ENCODE data around the gene COL19A1.

Gene COL19A1

GRCh38 chr6:69933239-69933638, 66.9 kb downstream of the COL19A1 start:
- no peak for TF ChIP-seq CTCF (IDR thresholded peaks at IDR 0.05)
- H3K27ac ChIP-seq, result no peak overlapping the region

GRCh38 chr6:69935079-69935478, 68.7 kb downstream of the COL19A1 start:
- H3K27ac ChIP-seq, result no peak overlapping the region
- no peak for TF ChIP-seq CTCF (IDR thresholded peaks at IDR 0.05)
- no peak for TF ChIP-seq ZFX (IDR thresholded peaks at IDR 0.05; ENCODE audit: borderline replicate concordance)

GRCh38 chr6:69936674-69937363, 70.5 kb downstream of the COL19A1 start:
- H3K27ac ChIP-seq, result 0 out of 2 replicates have a peak overlapping the region, but pooled peaks have one; percentile 3
- TF ChIP-seq ZFX (IDR thresholded peaks at IDR 0.05; ENCODE audit: borderline replicate concordance), result no peak
- no peak for TF ChIP-seq CTCF (IDR thresholded peaks at IDR 0.05)

GRCh38 chr6:69937402-69938136, 71.2 kb downstream of the COL19A1 start:
- TF ChIP-seq ZFX (IDR thresholded peaks at IDR 0.05; ENCODE audit: borderline replicate concordance) (no peak), CTCF (IDR thresholded peaks at IDR 0.05) (no peak)

GRCh38 chr6:69942485-69942884, 76.1 kb downstream of the COL19A1 start:
- H3K27ac ChIP-seq, result no peak overlapping the region
- TF ChIP-seq ZFX (IDR thresholded peaks at IDR 0.05; ENCODE audit: borderline replicate concordance) (no peak), CTCF (IDR thresholded peaks at IDR 0.05) (no peak)

More at GRCh38 chr6:69937402-69938136, 71.2 kb downstream of the COL19A1 start:
- H3K27ac ChIP-seq, result no peak overlapping the region

- TF ChIP-seq ZFX (IDR thresholded peaks at IDR 0.05; ENCODE audit: borderline replicate concordance), result no peak
- TF ChIP-seq CTCF (IDR thresholded peaks at IDR 0.05), result no peak
- H3K27ac ChIP-seq, result no peak overlapping the region
Observed at GRCh38 chr6:69945192-69945591, 78.8 kb downstream of the COL19A1 start.

GRCh38 chr6:69948479-69949114, 82.2 kb downstream of the COL19A1 start:
- no peak for TF ChIP-seq CTCF (IDR thresholded peaks at IDR 0.05)
- TF ChIP-seq ZFX (IDR thresholded peaks at IDR 0.05; ENCODE audit: borderline replicate concordance), result no peak
- H3K27ac ChIP-seq, result no peak overlapping the region
